Measurements from ENCODE around the gene MIDN. TPM values are rescaled to one million over a fixed set of nuclear protein-coding genes. Genes with fewer than 3 reads are reported as not detected.

Gene MIDN
- polyA plus RNA-seq, 2 of the 4 experiments (the other 2 are of a cell fraction) = 9.1 to 31.4 TPM

DNA sequence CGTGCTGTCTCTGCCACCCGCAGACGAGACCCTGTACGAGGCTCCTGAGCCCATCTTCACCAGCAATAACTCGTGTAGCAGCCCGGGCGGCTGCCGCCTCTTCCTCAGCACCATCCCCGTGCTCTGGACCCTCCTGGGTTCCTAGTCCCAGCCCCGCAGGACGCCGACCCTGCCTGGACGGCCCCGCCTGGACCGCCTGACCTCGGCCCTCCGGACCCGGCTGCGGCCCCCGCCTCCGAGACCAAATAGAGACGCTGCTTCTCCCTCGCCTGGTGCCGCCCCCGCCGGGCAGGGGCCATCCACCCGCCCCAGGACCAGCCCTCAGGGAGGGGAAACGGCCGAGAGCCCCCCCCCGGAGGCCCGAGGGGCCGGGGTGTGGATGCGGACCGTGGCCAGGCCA lies 51.4 kb downstream of the MIDN start (continued):
- TF ChIP-seq, protein P1, sequence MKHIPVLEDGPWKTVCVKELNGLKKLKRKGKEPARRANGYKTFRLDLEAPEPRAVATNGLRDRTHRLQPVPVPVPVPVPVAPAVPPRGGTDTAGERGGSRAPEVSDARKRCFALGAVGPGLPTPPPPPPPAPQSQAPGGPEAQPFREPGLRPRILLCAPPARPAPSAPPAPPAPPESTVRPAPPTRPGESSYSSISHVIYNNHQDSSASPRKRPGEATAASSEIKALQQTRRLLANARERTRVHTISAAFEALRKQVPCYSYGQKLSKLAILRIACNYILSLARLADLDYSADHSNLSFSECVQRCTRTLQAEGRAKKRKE (CRISPR knock-in tag; IDR thresholded peaks at IDR 0.05; ENCODE audit: low read depth) = no peak
- TF ChIP-seq RFX5 (IDR thresholded peaks at IDR 0.05) (no peak), HEYL (CRISPR knock-in tag; IDR thresholded peaks at IDR 0.05) (no peak), MYC (IDR thresholded peaks at IDR 0.05; ENCODE audit: borderline replicate concordance, low read length) (no peak), JUNB (IDR thresholded peaks at IDR 0.05) (no peak), EP300 (IDR thresholded peaks at IDR 0.05) (no peak), CHD4 (IDR thresholded peaks at IDR 0.05; ENCODE audit: borderline replicate concordance) (no peak), TP53 (CRISPR knock-in tag; IDR thresholded peaks at IDR 0.05) (no peak)

DNA sequence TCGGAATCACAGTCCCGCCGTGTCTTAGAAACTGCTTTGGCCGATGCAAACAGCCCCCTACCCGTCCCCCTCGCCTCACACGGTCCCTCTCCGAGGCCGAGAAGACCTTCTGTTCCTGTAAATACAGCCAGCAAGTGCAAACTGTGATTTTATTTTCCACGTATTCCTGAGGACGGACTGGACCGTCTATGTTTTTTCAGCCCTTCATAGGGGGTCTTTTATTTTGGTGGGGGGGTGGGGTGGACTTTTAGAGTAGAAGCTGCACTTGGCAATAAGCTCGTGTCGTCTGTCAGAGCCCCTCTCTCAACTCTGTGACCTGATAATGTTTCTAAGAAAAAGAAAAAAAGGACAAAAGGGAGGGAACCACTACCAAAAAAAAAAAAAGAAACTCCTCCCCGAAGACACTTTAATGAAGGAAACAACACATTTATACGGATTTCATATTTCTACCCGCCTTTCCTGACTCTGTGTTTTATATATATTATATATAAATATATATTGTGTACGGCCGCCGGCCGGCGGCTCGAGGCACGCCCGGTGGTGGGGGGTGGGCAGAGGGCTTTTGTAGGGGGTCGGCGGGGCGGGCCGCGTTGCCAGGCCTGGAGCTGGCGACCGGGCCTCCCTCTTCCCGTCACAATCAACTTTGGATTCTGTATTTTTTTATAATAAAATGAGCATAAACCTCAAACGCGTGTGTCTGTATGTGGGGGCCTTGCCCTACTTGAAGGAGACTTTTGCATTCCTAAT lies 52.5 kb downstream of the MIDN start:
- no peak overlapping the region for H3K4me3 ChIP-seq
- CTCF ChIA-PET = no interaction called here
- no peaks in the 10 kb centered on the region for H3K9me3 ChIP-seq
- ATAC-seq (no peak), DNase-seq (ENCODE audit: low read depth in 1 of 2, low spot score in 1 of 2) (no peak), FAIRE-seq (no peak)
- WGBS (ENCODE audit: missing lambda C conversion rate) = 85% methylated on average over 35 of the region's 35 CpGs
- no peak overlapping the region for H3K27ac ChIP-seq
- POLR2A ChIA-PET = interaction anchor here (1.3 kb wide), 1 partner anchor 26 kb away, joined by 3 read pairs; the partner anchor contains the start of gene FAM174C
- H3K4me1 ChIP-seq = no peaks in the 10 kb centered on the region
- no peak overlapping the region for H3K4me2 ChIP-seq
- TF ChIP-seq ZNF302 (CRISPR knock-in tag; IDR thresholded peaks at IDR 0.05) (no peak), HDAC2 (IDR thresholded peaks at IDR 0.05) (no peak), EP300 (IDR thresholded peaks at IDR 0.05) (no peak), EHMT2 (IDR thresholded peaks at IDR 0.05; ENCODE audit: low read depth) (no peak), RNF2 (IDR thresholded peaks at IDR 0.05; ENCODE audit: borderline replicate concordance, low read depth) (no peak), SMC3 (IDR thresholded peaks at IDR 0.05) (no peak), MAZ (IDR thresholded peaks at IDR 0.05; ENCODE audit: borderline replicate concordance, low read depth, low read length) (no peak), PHF8 (IDR thresholded peaks at IDR 0.05; ENCODE audit: borderline replicate concordance, low read depth) (no peak), NPAS2 (CRISPR knock-in tag; IDR thresholded peaks at IDR 0.05; ENCODE audit: borderline replicate concordance) (no peak), POLR2AphosphoS2 (conservative IDR thresholded peaks at IDR 0.05; ENCODE audit: low read length) (no peak), REST (IDR thresholded peaks at IDR 0.05) (no peak), FOXS1 (CRISPR knock-in tag; IDR thresholded peaks at IDR 0.05) (no peak), JUNB (IDR thresholded peaks at IDR 0.05) (no peak), TFCP2L1 (CRISPR knock-in tag; IDR thresholded peaks at IDR 0.05) (no peak)
- TF ChIP-seq, protein P1 (CRISPR knock-in tag; IDR thresholded peaks at IDR 0.05; ENCODE audit: low read depth) = no peak
- TF ChIP-seq, protein P2, sequence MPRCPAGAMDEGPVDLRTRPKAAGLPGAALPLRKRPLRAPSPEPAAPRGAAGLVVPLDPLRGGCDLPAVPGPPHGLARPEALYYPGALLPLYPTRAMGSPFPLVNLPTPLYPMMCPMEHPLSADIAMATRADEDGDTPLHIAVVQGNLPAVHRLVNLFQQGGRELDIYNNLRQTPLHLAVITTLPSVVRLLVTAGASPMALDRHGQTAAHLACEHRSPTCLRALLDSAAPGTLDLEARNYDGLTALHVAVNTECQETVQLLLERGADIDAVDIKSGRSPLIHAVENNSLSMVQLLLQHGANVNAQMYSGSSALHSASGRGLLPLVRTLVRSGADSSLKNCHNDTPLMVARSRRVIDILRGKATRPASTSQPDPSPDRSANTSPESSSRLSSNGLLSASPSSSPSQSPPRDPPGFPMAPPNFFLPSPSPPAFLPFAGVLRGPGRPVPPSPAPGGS (IDR thresholded peaks at IDR 0.05) = no peak

Data from A549 (cell line).